Activated CD8-positive, alpha-beta memory T cell treated with anti-CD3 and anti-CD28 coated beads for 48 hours (primary cell): Measurements from ENCODE around the gene ZNF862.

ENCODE experiments used
- DNase-seq, 3 experiments: peaks; one replicate each; pipeline ENCODE4 v3.0.0-alpha.2; 2020; ENCODE audit warnings: low read depth in 2 of 3, low spot score in 2 of 3

Gene ZNF862

GRCh38 chr7:149838224-149838991, at the start of gene ZNF862:
Gene ZNF862 (plus strand): TSS chr7:149838375. CDS start chr7:149838612, 237 bp downstream.
- DNase-seq, result peak; percentile 74 to 92 (median 87)

GRCh38 chr7:149789101-149789500, 49.1 kb upstream of the ZNF862 start:
- DNase-seq, result no peak

- DNase-seq, result peak in 1 of 3 experiments; percentile 38
Measured at GRCh38 chr7:149790146-149790548, 48.0 kb upstream of the ZNF862 start.

- DNase-seq, result no peak
Measured at GRCh38 chr7:149790754-149791360, 47.3 kb upstream of the ZNF862 start.

- DNase-seq, result no peak
Measured at GRCh38 chr7:149791411-149792219, 46.6 kb upstream of the ZNF862 start.

GRCh38 chr7:149792220-149792595, 46.0 kb upstream of the ZNF862 start:
- no peak for DNase-seq

- DNase-seq, result no peak
Measured at GRCh38 chr7:149793261-149793660, 44.9 kb upstream of the ZNF862 start.

- no peak for DNase-seq
Measured at GRCh38 chr7:149794661-149795060, 43.5 kb upstream of the ZNF862 start.

GRCh38 chr7:149795126-149795525, 43.0 kb upstream of the ZNF862 start:
- no peak for DNase-seq

- no peak for DNase-seq
Measured at GRCh38 chr7:149796287-149796860, 41.8 kb upstream of the ZNF862 start.

- DNase-seq, result no peak
Measured at GRCh38 chr7:149797771-149798170, 40.4 kb upstream of the ZNF862 start.

GRCh38 chr7:149799397-149800168, 38.6 kb upstream of the ZNF862 start:
- peak in 2 of 3 experiments; percentile 28 to 43 for DNase-seq

- DNase-seq, result no peak
Measured at GRCh38 chr7:149800169-149800555, 38.0 kb upstream of the ZNF862 start.

GRCh38 chr7:149801002-149801566, 37.1 kb upstream of the ZNF862 start:
- no peak for DNase-seq

GRCh38 chr7:149801816-149802215, 36.4 kb upstream of the ZNF862 start:
- no peak for DNase-seq

- no peak for DNase-seq
Measured at GRCh38 chr7:149802966-149803365, 35.2 kb upstream of the ZNF862 start.

GRCh38 chr7:149803551-149804074, 34.6 kb upstream of the ZNF862 start:
- DNase-seq, result no peak

GRCh38 chr7:149804106-149804505, 34.1 kb upstream of the ZNF862 start:
- DNase-seq, result no peak

- DNase-seq, result no peak
Measured at GRCh38 chr7:149806726-149807125, 31.4 kb upstream of the ZNF862 start.

- DNase-seq, result no peak
Measured at GRCh38 chr7:149808311-149808710, 29.9 kb upstream of the ZNF862 start.
